HCT116 (cell line): ENCODE data around the gene CCDC174. TPM values are rescaled to one million over a fixed set of nuclear protein-coding genes. Genes with fewer than 3 reads are reported as not detected.

ENCODE experiments used
- ATAC-seq: fragments of 200-7000 bp; cut with Tn5 transposase; 2 replicates; pipeline ENCODE4 v1.9.1; 2020; ENCODE audit warnings: mild to moderate bottlenecking, moderate library complexity
- BruUV-seq: library from RNA; stranded (reverse); fragments of 400-500 nt; replicated peaks from 2 replicates; lab custom pipeline; 2021; lab: Mats Ljungman, UMichigan
- CTCF ChIA-PET: fragments of 300-600 bp; sonication (Branson Sonifier 250); formaldehyde crosslinking; loops from one replicate; lab custom pipeline; 2021; ENCODE audit warnings: antibody characterized with exemption; lab: Charles Lee
- POLR2A ChIA-PET: fragments of 300-600, 350-600 bp; sonication (Branson Sonifier 250); formaldehyde crosslinking; loops from one replicate; lab custom pipeline; 2021; ENCODE audit warnings: antibody characterized with exemption; lab: Charles Lee
- RAD21 ChIA-PET, 2 experiments: fragments of 300-600 bp; sonication (Branson Sonifier 250); formaldehyde crosslinking; loops; one replicate each; lab custom pipeline; 2023; ENCODE audit warnings: low total read pairs in 2 of 2; ENCODE audit not compliant: uncharacterized antibody in 2 of 2, unreplicated experiment in 2 of 2, low non-redundant PET in 1 of 2; lab: Charles Lee
- DNase-seq: peaks from one replicate; pipeline ENCODE4 v3.0.0-alpha.2; 2010; ENCODE audit warnings: low read depth, low spot score
- H2AFZ ChIP-seq: fragments of 200-600 bp; shearing (Covaris generic), sonication (generic); 2 replicates; pipeline ENCODE4 v1.6.1; 2017; ENCODE audit warnings: low read depth, mixed run types, mixed read lengths, antibody characterized with exemption, low read length; ENCODE audit not compliant: poor library complexity, severe bottlenecking
- H3K27ac ChIP-seq: 2 replicates; pipeline ENCODE4 v1.5.1; 2012; ENCODE audit warnings: low read depth, low read length
- H3K27me3 ChIP-seq: fragments of 200-600 bp; sonication (generic); 2 replicates; pipeline ENCODE4 v1.6.1; 2016; ENCODE audit warnings: mixed run types, low read length, mixed read lengths; ENCODE audit not compliant: insufficient read depth
- H3K36me3 ChIP-seq, 2 experiments: fragments of 200-500 bp in 1 of 2; fragments of 200-600 bp in 1 of 2; sonication (Bioruptor generic) in 1 of 2; sonication (generic) in 1 of 2; 2 replicates each; pipeline versions ENCODE4 v1.5.1 to v1.6.1; 2014 to 2016; ENCODE audit warnings: low read length in 2 of 2, inconsistent platforms in 1 of 2, mixed read lengths in 1 of 2, mixed run types in 1 of 2; ENCODE audit not compliant: insufficient read depth in 2 of 2, control insufficient read depth in 1 of 2
- H3K4me1 ChIP-seq, 2 experiments: fragments of 200-600 bp in 1 of 2; sonication (generic) in 1 of 2; 2 replicates each; pipeline versions ENCODE4 v1.5.1 to v1.6.1; 2012 to 2017; ENCODE audit warnings: low read length in 2 of 2, inconsistent platforms in 1 of 2, mild to moderate bottlenecking in 1 of 2, mixed read lengths in 1 of 2, mixed run types in 1 of 2, moderate library complexity in 1 of 2; ENCODE audit not compliant: insufficient read depth in 2 of 2, control insufficient read depth in 1 of 2
- H3K4me2 ChIP-seq: fragments of 200-600 bp; sonication (generic); 2 replicates; pipeline ENCODE4 v1.6.1; 2017; ENCODE audit warnings: mixed run types, low read length, mixed read lengths
- H3K4me3 ChIP-seq, 2 experiments: fragments of 200-600 bp in 1 of 2; sonication (generic) in 1 of 2; replicated peaks in 1 of 2; 2 replicates each; pipeline ENCODE4 v1.5.1; 2011 to 2016; ENCODE audit warnings: low read length in 2 of 2, control low read depth in 1 of 2, low read depth in 1 of 2, mild to moderate bottlenecking in 1 of 2, mixed read lengths in 1 of 2, mixed run types in 1 of 2
- H3K79me2 ChIP-seq: fragments of 200-600 bp; sonication (generic); 2 replicates; pipeline ENCODE4 v1.6.1; 2017; ENCODE audit warnings: mild to moderate bottlenecking, mixed run types, low read length, moderate library complexity, mixed read lengths; ENCODE audit not compliant: insufficient read depth
- H3K9ac ChIP-seq: fragments of 200-600 bp; sonication (generic); 2 replicates; pipeline ENCODE4 v1.6.1; 2016; ENCODE audit warnings: low read length, mixed read lengths
- H3K9me2 ChIP-seq: fragments of 200-600 bp; sonication (generic), shearing (Covaris generic); 2 replicates; pipeline ENCODE4 v1.6.1; 2017; ENCODE audit warnings: mixed run types, mild to moderate bottlenecking, moderate library complexity; ENCODE audit not compliant: insufficient read depth
- H3K9me3 ChIP-seq, 2 experiments: fragments of 200-500 bp in 1 of 2; fragments of 200-600 bp in 1 of 2; sonication (Bioruptor generic) in 1 of 2; sonication (generic) in 1 of 2; 2 replicates each; pipeline ENCODE4 v1.6.1; 2014 to 2017; ENCODE audit warnings: low read length in 2 of 2, mixed read lengths in 2 of 2, inconsistent platforms in 1 of 2, low read depth in 1 of 2, mild to moderate bottlenecking in 1 of 2, mixed run types in 1 of 2, moderate library complexity in 1 of 2; ENCODE audit not compliant: control insufficient read depth in 1 of 2, insufficient read depth in 1 of 2
- H4K20me1 ChIP-seq: fragments of 200-600 bp; sonication (generic), shearing (Covaris generic); 2 replicates; pipeline ENCODE4 v1.6.1; 2017; ENCODE audit warnings: mixed run types, mild to moderate bottlenecking, moderate library complexity; ENCODE audit not compliant: insufficient read depth
- ATF3 ChIP-seq: IDR thresholded peaks from 2 replicates; pipeline ENCODE4 v1.6.1; 2012
- CEBPB ChIP-seq: IDR thresholded peaks from 2 replicates; pipeline ENCODE4 v1.6.1; 2012; ENCODE audit warnings: low read depth
- JUND ChIP-seq: IDR thresholded peaks from 2 replicates; pipeline ENCODE4 v1.6.1; 2012
- MAX ChIP-seq: IDR thresholded peaks from 2 replicates; pipeline ENCODE4 v1.6.1; 2012
- REST ChIP-seq: IDR thresholded peaks from 2 replicates; pipeline ENCODE4 v1.6.1; 2012; ENCODE audit warnings: low read depth
- SIN3A ChIP-seq: IDR thresholded peaks from 2 replicates; pipeline ENCODE4 v1.6.1; 2012; ENCODE audit warnings: low read depth
- SP1 ChIP-seq: IDR thresholded peaks from 2 replicates; pipeline ENCODE4 v1.6.1; 2012; ENCODE audit warnings: low read depth
- SRF ChIP-seq: IDR thresholded peaks from 2 replicates; pipeline ENCODE4 v1.6.1; 2012; ENCODE audit warnings: low read depth
- TCF7L2 ChIP-seq: IDR thresholded peaks from 2 replicates; pipeline ENCODE4 v1.7.0; 2011; ENCODE audit warnings: borderline replicate concordance, inconsistent platforms; ENCODE audit not compliant: insufficient read depth, insufficient read length; ENCODE audit errors: extremely low read depth
- ZNF274 ChIP-seq: fragments of 200-500 bp; sonication (Bioruptor generic); IDR thresholded peaks from 2 replicates; pipeline ENCODE4 v1.6.1; 2014; ENCODE audit warnings: mild to moderate bottlenecking, low read depth, low read length, inconsistent platforms
- intact Hi-C: fragments of 100-400 bp; cut with micrococcal nuclease; formaldehyde crosslinking; loops from 2 replicates; pipeline ENCODE4 v1.10.0; 2022
- total RNA-seq: library from RNA; stranded (reverse); gene quantifications from one replicate; pipeline ENCODE4 v1.2.1, GENCODE V29; 2021; ENCODE audit not compliant: unreplicated experiment
- TF ChIP-seq, protein P1 (sequence below), 3 experiments: fragments of 200-600 bp in 1 of 3; sonication (generic) in 1 of 3; IDR thresholded peaks in 2 of 3; conservative IDR thresholded peaks in 1 of 3; 2 replicates each; pipeline ENCODE4 v1.5.1; 2012 to 2017; ENCODE audit warnings: low read depth in 2 of 3, low read length in 2 of 3, antibody characterized with exemption in 1 of 3, borderline replicate concordance in 1 of 3, control low read depth in 1 of 3, mild to moderate bottlenecking in 1 of 3, mixed read lengths in 1 of 3, mixed run types in 1 of 3, moderate library complexity in 1 of 3; ENCODE audit not compliant: insufficient read depth in 1 of 3

The CCDC174 gene
- total RNA-seq, 1 experiment from 2014 or later, result 15.6 TPM

- no peaks in the 10 kb centered on the region for H3K9me3 ChIP-seq
- TF ChIP-seq CEBPB (no peak), ATF3 (no peak), MAX (no peak), ZNF274 (no peak)
- TF ChIP-seq, all 23 proteins: peak for 0
- no peaks in the 10 kb centered on the region for H3K36me3 ChIP-seq
- DNase-seq (no peak), ATAC-seq (no peak)
- H3K9ac ChIP-seq, result no peak overlapping the region
- H3K9me2 ChIP-seq, result no peaks in the 10 kb centered on the region
- no peak overlapping the region for H3K27ac ChIP-seq
- intact Hi-C loops, result no loop called here
- H4K20me1 ChIP-seq, result no peaks in the 10 kb centered on the region
- H3K4me2 ChIP-seq, result no peak overlapping the region
- POLR2A ChIA-PET, result no interaction called here
- peaks cover 0 to 11% of the 10 kb centered on the region in 2 experiments; a peak in 2 of 4 replicates for H3K4me1 ChIP-seq
- no peak overlapping the region for H2AFZ ChIP-seq
- RAD21 ChIA-PET, result no interaction called here
- CTCF ChIA-PET, result no interaction called here
- no TSS peak for BruUV-seq
- H3K4me3 ChIP-seq, result no peak overlapping the region
- no peaks in the 10 kb centered on the region for H3K79me2 ChIP-seq
- no peaks in the 10 kb centered on the region for H3K27me3 ChIP-seq
These were observed 29.2 kb upstream of the CCDC174 start for GRCh38 chr3:14622368-14622767.

DNA sequence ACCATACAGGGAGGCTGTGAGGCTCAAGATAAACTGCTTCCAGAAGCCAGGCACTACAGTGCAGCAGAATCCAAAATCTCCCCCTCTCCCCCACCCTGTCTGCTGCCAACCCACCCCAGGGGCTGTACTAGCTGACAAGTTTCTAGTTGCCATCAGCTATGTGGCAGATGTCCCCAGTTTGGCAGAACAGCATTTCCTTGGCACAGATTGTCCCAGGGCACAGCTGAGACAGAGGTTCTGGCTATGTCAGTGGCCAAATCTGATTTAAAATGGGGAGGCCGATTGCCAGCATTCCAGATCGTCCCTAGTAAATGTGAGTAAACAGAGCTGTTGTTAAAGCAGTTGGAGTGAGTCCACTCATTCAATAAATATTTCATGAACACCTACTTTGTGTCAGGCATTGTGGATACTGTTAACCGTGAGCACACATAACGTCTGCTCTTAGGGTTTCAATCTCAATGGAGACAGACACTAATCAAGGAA lies 28.0 kb upstream of the CCDC174 start:
- ChIA-PET POLR2A (no interaction called here), RAD21 (no interaction called here), CTCF (interaction anchor here (1.1 kb wide), 1 partner anchor 11 kb away, joined by 3 read pairs; no protein-coding TSS in a partner anchor)
- Histone ChIP-seq H3K4me3 (no peak overlapping the region), H3K27ac (no peak overlapping the region), H3K9ac (no peak overlapping the region), H3K79me2 (no peaks in the 10 kb centered on the region), H3K9me2 (no peaks in the 10 kb centered on the region), H3K36me3 (no peaks in the 10 kb centered on the region), H4K20me1 (no peaks in the 10 kb centered on the region), H2AFZ (no peak overlapping the region), H3K27me3 (no peaks in the 10 kb centered on the region), H3K4me2 (no peak overlapping the region), H3K9me3 (no peaks in the 10 kb centered on the region), H3K4me1 (peaks cover 0 to 3% of the 10 kb centered on the region in 2 experiments; a peak in 1 of 4 replicates)
- intact Hi-C loops, result no loop called here
- no peak for DNase-seq
- no TSS peak for BruUV-seq
- no peak for ATAC-seq
- TF ChIP-seq SP1, result no peak
- TF ChIP-seq REST, result no peak
- no peak for TF ChIP-seq ZNF274
- no peak for TF ChIP-seq SIN3A
- TF ChIP-seq TCF7L2, result no peak
- no peak for TF ChIP-seq JUND
- TF ChIP-seq, protein P1, sequence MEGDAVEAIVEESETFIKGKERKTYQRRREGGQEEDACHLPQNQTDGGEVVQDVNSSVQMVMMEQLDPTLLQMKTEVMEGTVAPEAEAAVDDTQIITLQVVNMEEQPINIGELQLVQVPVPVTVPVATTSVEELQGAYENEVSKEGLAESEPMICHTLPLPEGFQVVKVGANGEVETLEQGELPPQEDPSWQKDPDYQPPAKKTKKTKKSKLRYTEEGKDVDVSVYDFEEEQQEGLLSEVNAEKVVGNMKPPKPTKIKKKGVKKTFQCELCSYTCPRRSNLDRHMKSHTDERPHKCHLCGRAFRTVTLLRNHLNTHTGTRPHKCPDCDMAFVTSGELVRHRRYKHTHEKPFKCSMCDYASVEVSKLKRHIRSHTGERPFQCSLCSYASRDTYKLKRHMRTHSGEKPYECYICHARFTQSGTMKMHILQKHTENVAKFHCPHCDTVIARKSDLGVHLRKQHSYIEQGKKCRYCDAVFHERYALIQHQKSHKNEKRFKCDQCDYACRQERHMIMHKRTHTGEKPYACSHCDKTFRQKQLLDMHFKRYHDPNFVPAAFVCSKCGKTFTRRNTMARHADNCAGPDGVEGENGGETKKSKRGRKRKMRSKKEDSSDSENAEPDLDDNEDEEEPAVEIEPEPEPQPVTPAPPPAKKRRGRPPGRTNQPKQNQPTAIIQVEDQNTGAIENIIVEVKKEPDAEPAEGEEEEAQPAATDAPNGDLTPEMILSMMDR (IDR thresholded peaks at IDR 0.05 in 2 of 3, conservative IDR thresholded peaks at IDR 0.05 in 1 of 3; ENCODE audit: borderline replicate concordance in 1 of 3, insufficient read depth in 1 of 3, low read depth in 2 of 3, low read length in 2 of 3), result no peak
- no peak for TF ChIP-seq SRF
